ENCODE data around the gene MAK. TPM values are rescaled to one million over a fixed set of nuclear protein-coding genes. Genes with fewer than 3 reads are reported as not detected.

Gene MAK
- total and polyA plus RNA-seq, 4 donors, result 0.02 to 0.26 (median 0.13) TPM

GRCh38 chr6:10759884-10760329 lies 78.4 kb downstream of the MAK start:
- Histone ChIP-seq H3K27ac (ENCODE audit: low read depth in 1 of 2, low read length in 2 of 2) (no peak overlapping the region), H3K4me1 (ENCODE audit: control insufficient read depth in 4 of 4, insufficient read depth in 4 of 4, low read length in 3 of 4) (no peaks in the 10 kb centered on the region), H3K36me3 (ENCODE audit: control insufficient read depth in 4 of 4, insufficient read depth in 3 of 4, low read depth in 1 of 4, low read length in 3 of 4) (peaks cover 2 to 19% (median 10%) of the 10 kb centered on the region in 4 donors), H3K9me3 (ENCODE audit: control insufficient read depth in 4 of 4, low read length in 3 of 4) (no peaks in the 10 kb centered on the region), H3K27me3 (ENCODE audit: control insufficient read depth in 4 of 4, insufficient read depth in 4 of 4, low read length in 3 of 4) (no peaks in the 10 kb centered on the region), H3K9ac (ENCODE audit: low read depth in 1 of 2, low read length in 2 of 2) (no peak overlapping the region), H3K4me3 (ENCODE audit: low read depth in 1 of 3, low read length in 3 of 3) (no peak overlapping the region)
- 91% methylated on average over 6 of the region's 6 CpGs for WGBS
- no peak for DNase-seq (ENCODE audit: low spot score)
- no peak for TF ChIP-seq GABPA (IDR thresholded peaks at IDR 0.05 in 1 of 2, conservative IDR thresholded peaks at IDR 0.05 in 1 of 2)
- no peak for TF ChIP-seq TAF1 (conservative IDR thresholded peaks at IDR 0.05)
- no peak for TF ChIP-seq JUND (IDR thresholded peaks at IDR 0.05)
- no peak for TF ChIP-seq RXRA (IDR thresholded peaks at IDR 0.05)
- TF ChIP-seq ATF3 (IDR thresholded peaks at IDR 0.05), result no peak
- TF ChIP-seq CTCF (IDR thresholded peaks at IDR 0.05; ENCODE audit: low read depth, low read length, missing input control), result no peak
- no peak for TF ChIP-seq RAD21 (IDR thresholded peaks at IDR 0.05)
- no peak for TF ChIP-seq SP1 (IDR thresholded peaks at IDR 0.05)
- TF ChIP-seq EGR1 (IDR thresholded peaks at IDR 0.05; ENCODE audit: low read depth in 2 of 2), result no peak
- TF ChIP-seq REST (IDR thresholded peaks at IDR 0.05), result no peak
- no peak for TF ChIP-seq FOXA1 (IDR thresholded peaks at IDR 0.05)
- TF ChIP-seq YY1 (IDR thresholded peaks at IDR 0.05), result no peak
- no peak for TF ChIP-seq ZBTB33 (IDR thresholded peaks at IDR 0.05)
- TF ChIP-seq MAX (IDR thresholded peaks at IDR 0.05), result no peak
- TF ChIP-seq FOXA2 (IDR thresholded peaks at IDR 0.05), result no peak
- no peak for TF ChIP-seq HNF4A (conservative IDR thresholded peaks at IDR 0.05)
- TF ChIP-seq HNF4G (IDR thresholded peaks at IDR 0.05), result no peak
- TF ChIP-seq NR2F2 (IDR thresholded peaks at IDR 0.05), result no peak

All from liver (tissue), 9 donors.